Umbilical cord (tissue), 2 donors: ENCODE results near the gene CDS1. TPM values are rescaled to one million over a fixed set of nuclear protein-coding genes. Genes with fewer than 3 reads are reported as not detected.
A peak's percentile ranks its signal among the peaks of the same experiment; 100 is the strongest.
"Not testable (repeated sequence)": the region's sequence is repeated elsewhere in the genome, so short reads cannot be mapped to it uniquely, and the experiment has no call there.

Experiments used
- DNase-seq: peaks from one replicate; pipeline ENCODE4 v3.0.0-alpha.2; 2015; ENCODE audit warnings: low spot score
- total RNA-seq: library from RNA; depleted of rRNA; stranded (reverse); fragments of >200 nt; gene quantifications from one replicate; pipeline ENCODE4 v1.2.3, GENCODE V29; 2014; ENCODE audit warnings: low replicate concordance; ENCODE audit not compliant: insufficient read depth

Gene CDS1
- total RNA-seq, 1 donor from 2014 or later = 1.7 TPM

- peak; percentile 62 for DNase-seq
These were observed 90.7 kb downstream of the CDS1 start for GRCh38 chr4:84673475-84674240.

GRCh38 chr4:84677093-84677492 is 94.2 kb downstream of the CDS1 start:
- no peak for DNase-seq

- DNase-seq = no peak
These were observed 95.1 kb downstream of the CDS1 start for GRCh38 chr4:84677995-84678394.

- DNase-seq = no peak
These were observed 96.2 kb downstream of the CDS1 start for GRCh38 chr4:84678976-84679744.

GRCh38 chr4:84680956-84681355 is 98.0 kb downstream of the CDS1 start:
- DNase-seq = no peak

GRCh38 chr4:84681486-84682274 is 98.8 kb downstream of the CDS1 start:
- DNase-seq = peak; percentile 72

- not testable (repeated sequence) for DNase-seq
These were observed 99.7 kb downstream of the CDS1 start for GRCh38 chr4:84682661-84683060.

GRCh38 chr4:84683064-84683850 is 100.3 kb downstream of the CDS1 start:
- no peak for DNase-seq

- no peak for DNase-seq
These were observed 101.4 kb downstream of the CDS1 start for GRCh38 chr4:84684361-84684760.

- no peak for DNase-seq
These were observed 102.2 kb downstream of the CDS1 start for GRCh38 chr4:84685105-84685504.

GRCh38 chr4:84688605-84689004 is 105.7 kb downstream of the CDS1 start:
- no peak for DNase-seq

- DNase-seq = peak; percentile 12
These were observed 106.3 kb downstream of the CDS1 start for GRCh38 chr4:84689197-84689596.

GRCh38 chr4:84690481-84690880 is 107.6 kb downstream of the CDS1 start:
- DNase-seq = no peak

- peak; percentile 62 for DNase-seq
These were observed 108.3 kb downstream of the CDS1 start for GRCh38 chr4:84691170-84691691.

- no peak for DNase-seq
These were observed 108.9 kb downstream of the CDS1 start for GRCh38 chr4:84691800-84692199.

GRCh38 chr4:84697159-84697558 is 114.2 kb downstream of the CDS1 start:
- DNase-seq = peak; percentile 15

GRCh38 chr4:84697615-84698201 is 114.8 kb downstream of the CDS1 start:
- no peak for DNase-seq

- DNase-seq = no peak
These were observed 116.2 kb downstream of the CDS1 start for GRCh38 chr4:84699001-84699671.
